CD1c-positive myeloid dendritic cell (primary cell): ENCODE data around the gene GP5.

Experiments
- DNase-seq: peaks from one replicate; pipeline ENCODE4 v3.0.0-alpha.2; 2016; ENCODE audit errors: extremely low spot score

The GP5 gene

GRCh38 chr3:194399166-194399565 lies at the start of gene GP5:
Gene GP5 (minus strand): TSS chr3:194399266. CDS start chr3:194398282, 984 bp downstream.
- no peak for DNase-seq

GRCh38 chr3:194447657-194448056 lies 48.6 kb upstream of the GP5 start:
- DNase-seq: no peak

- no peak for DNase-seq
Observed at GRCh38 chr3:194447161-194447560, 48.1 kb upstream of the GP5 start.

GRCh38 chr3:194446754-194447153 lies 47.7 kb upstream of the GP5 start:
- DNase-seq: no peak

GRCh38 chr3:194446172-194446571 lies 47.1 kb upstream of the GP5 start:
- DNase-seq: no peak

GRCh38 chr3:194443901-194444300 lies 44.8 kb upstream of the GP5 start:
- no peak for DNase-seq

- no peak for DNase-seq
Observed at GRCh38 chr3:194440756-194441155, 41.7 kb upstream of the GP5 start.

- no peak for DNase-seq
Observed at GRCh38 chr3:194439881-194440550, 41.0 kb upstream of the GP5 start.

- DNase-seq: no peak
Observed at GRCh38 chr3:194434503-194434902, 35.4 kb upstream of the GP5 start.

- DNase-seq: no peak
Observed at GRCh38 chr3:194431554-194431953, 32.5 kb upstream of the GP5 start.

GRCh38 chr3:194425399-194425798 lies 26.3 kb upstream of the GP5 start:
- no peak for DNase-seq

- no peak for DNase-seq
Observed at GRCh38 chr3:194424953-194425352, 25.9 kb upstream of the GP5 start.

GRCh38 chr3:194424373-194424772 lies 25.3 kb upstream of the GP5 start:
- no peak for DNase-seq

- DNase-seq: no peak
Observed at GRCh38 chr3:194423317-194423716, 24.3 kb upstream of the GP5 start.

- DNase-seq: no peak
Observed at GRCh38 chr3:194422188-194422587, 23.1 kb upstream of the GP5 start.

GRCh38 chr3:194418671-194419070 lies 19.6 kb upstream of the GP5 start:
- DNase-seq: no peak

GRCh38 chr3:194407423-194407822 lies 8.4 kb upstream of the GP5 start:
- DNase-seq: no peak

- no peak for DNase-seq
Observed at GRCh38 chr3:194405766-194406165, 6.7 kb upstream of the GP5 start.

GRCh38 chr3:194404365-194405140 lies 5.5 kb upstream of the GP5 start:
- DNase-seq: peak; percentile 71

GRCh38 chr3:194401868-194402329 lies 2.8 kb upstream of the GP5 start:
- no peak for DNase-seq

- no peak for DNase-seq
Observed at GRCh38 chr3:194401346-194401745, 2.3 kb upstream of the GP5 start.

- DNase-seq: peak; percentile 31
Observed at GRCh38 chr3:194399874-194400411, 877 bp upstream of the GP5 start.

GRCh38 chr3:194397757-194398312 lies 1.2 kb downstream of the GP5 start:
- DNase-seq: no peak
